Stimulated activated CD8-positive, alpha-beta memory T cell treated with anti-CD3 and anti-CD28 coated beads, Interleukin-12 subunit alpha, Interleukin-12 subunit beta, amount 100 ng/mL, for 4 hours (primary cell): Measurements from ENCODE around the gene SF3A1.

Experiments
- DNase-seq: peaks from one replicate; pipeline ENCODE4 v3.0.0-alpha.2; 2020; ENCODE audit warnings: low read depth

Gene SF3A1

DNA sequence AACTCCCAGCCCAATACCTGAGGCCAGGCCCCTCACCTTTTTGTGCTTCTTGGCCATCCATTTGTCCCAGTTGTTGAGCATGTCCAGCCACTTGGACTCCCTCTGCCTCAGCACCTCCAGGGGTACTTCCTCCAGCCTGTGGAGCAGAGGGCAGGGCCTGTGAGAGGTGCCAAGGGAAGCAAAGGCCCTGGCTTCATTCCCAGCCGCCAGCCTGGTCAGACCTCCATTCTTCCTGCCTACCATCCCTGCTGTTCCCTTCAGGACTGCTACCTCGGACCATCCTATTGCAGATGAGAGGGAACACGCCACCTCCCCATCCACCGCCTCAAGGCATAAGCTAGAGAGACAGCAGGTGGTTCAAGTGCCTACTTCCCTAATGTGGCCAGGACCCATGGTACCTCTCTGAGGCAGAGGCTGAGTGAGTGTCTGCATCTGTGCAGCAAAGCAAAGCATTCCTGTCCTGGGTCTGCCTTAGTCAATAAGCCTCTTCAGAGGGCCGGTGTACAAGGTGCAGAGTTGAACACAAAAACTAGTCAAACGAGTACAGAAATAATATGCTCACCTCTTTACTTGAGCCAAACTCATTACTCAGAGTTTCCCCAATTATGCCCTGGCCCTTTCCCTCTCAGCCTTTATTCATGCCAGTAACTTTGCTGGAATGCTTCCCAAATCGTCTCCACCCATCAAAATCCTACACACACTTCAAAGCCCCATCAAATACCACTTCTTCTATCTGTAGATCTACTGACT is 52.0 kb downstream of the SF3A1 start:
- no peak for DNase-seq

DNA sequence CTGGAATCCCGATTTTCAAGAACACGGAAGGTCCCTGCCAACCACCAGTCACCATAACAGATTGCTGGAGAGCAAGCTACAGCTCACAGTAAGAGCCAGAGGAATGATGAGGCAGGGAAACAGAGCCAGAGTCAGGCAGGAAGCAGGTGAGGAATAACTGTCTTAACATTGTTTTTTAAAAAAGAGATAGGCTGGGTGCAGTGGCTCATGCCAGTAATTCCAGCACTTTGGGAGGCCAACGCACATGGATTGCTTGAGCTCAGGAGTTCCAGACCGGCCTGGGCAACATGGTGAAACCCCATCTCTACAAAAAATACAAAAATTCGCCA is 53.9 kb downstream of the SF3A1 start:
- no peak for DNase-seq

DNA sequence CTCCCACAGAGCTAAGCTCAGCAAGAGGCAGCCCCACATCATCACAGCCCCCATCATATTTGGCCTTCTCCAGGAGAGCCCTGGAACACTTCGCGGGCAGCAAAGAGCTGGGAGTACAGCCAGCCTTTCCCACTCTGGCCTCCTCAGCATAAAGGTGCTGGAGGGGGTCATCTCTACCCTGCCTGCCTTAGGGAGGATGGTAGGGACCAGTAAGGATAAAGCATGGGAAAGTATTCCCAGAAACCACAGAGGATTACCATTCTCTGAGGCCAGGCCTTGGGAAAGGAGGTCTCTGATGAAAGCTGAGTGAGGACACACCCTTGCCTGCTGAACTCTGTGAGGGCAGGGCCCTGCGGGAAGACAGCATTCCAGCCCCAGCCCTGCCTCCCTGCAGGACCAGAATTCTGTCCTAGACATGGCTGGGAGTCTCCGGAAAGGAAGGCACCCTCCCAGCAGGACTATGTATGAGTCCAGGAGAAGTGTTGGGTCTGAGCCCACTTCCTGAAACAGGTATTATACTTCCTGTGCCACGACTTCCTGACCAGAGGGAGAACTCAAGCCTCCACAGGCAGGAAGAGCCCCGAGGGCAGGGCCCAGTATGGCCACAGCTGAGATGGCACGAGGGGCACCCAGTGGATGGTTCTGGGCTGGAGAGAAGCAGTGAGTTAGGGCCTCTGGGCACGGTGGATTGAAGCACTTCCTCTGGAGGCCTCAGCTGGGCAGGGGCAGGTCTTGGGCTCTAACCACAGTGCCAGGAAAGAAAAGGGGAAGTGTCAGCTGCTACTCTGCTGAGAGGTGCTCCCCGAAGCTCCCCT is 54.5 kb downstream of the SF3A1 start:
- no peak for DNase-seq

DNA sequence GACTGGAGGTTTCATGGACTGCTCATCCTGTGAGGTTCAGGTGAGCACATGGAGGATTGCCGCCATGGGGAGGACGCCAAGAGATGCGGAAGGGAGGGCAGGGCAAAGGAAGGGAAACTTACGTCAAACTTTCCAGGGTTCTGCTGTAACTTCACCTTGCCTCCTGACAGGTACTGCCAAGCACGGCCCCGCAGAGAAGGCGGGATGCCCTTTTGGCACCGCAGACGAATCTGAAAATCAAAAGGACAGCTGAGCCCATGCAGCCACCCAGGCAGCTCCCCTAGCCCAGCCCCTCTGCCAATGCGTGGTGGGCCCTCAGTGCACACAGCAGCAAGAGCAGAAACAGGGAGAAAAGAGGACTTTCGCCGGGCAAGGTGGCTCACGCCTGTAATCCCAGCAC is 57.4 kb downstream of the SF3A1 start:
- no peak for DNase-seq

DNA sequence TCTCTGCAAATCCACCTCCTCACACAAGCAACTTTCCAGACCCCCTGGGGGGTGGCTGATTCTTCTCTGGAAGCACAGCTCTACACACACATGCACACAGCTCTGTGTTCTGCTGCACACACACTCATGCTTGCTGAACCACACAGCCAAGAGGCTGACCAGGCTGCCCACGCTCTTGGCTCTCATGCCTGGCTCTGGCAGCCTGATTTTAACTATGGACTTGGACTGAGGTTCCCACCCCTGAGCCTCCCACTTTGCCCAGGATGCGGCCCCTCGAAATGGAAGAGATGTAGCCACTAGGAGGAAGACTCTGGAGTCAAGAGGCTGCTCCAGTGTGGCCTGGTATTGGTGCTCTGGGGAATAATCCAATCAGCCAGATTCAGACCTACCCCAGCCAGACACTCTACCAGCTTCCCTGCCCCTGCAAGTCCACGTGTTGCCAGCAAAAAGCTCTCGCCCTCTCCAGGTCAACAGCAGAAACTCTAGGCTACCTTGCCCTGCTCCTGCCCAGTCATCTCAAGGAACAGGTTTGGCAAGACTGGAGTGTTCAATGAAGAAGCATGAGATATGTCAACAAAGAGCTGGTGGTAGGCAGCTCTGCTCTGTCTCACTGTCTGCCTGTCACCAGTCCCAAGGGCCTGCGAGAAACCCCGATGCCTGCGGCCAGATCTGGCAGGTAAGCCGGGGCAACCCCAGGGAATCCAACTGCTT is 58.5 kb downstream of the SF3A1 start:
- DNase-seq = no peak

DNA sequence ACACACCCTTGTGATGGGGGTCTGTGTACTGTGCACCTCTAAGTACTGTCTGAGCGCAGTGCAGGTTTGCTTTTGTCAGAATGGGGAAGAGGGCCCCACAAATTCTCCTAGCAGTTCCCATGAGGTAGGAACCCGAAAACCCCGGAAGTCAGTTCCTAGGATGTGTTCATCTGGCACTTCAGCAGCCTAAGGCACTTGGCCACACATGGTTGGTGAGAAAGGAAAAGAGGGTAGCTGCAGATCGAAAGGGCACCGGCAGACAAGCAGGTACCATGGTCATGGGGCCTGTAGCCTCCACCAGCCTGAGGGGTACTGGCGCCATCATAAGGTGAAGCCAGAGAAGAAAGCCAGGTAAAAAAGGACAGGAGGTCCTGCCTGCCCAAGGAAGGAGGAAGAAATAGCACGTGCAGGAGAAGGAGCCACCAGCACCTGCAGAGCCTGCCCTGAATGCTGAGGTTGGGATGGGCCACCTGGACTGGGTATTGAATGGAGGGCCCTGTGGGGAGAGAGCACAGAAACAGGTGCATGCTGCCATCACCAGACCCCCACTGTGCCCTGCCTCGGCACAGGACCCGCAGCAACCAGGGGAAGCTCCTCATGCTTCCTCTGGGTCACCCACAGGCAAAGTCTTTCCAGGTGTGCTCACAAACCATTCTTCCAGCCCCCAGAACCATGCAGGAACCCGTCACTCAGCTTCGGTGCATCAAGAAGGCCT is 59.3 kb downstream of the SF3A1 start:
- DNase-seq = no peak

DNA sequence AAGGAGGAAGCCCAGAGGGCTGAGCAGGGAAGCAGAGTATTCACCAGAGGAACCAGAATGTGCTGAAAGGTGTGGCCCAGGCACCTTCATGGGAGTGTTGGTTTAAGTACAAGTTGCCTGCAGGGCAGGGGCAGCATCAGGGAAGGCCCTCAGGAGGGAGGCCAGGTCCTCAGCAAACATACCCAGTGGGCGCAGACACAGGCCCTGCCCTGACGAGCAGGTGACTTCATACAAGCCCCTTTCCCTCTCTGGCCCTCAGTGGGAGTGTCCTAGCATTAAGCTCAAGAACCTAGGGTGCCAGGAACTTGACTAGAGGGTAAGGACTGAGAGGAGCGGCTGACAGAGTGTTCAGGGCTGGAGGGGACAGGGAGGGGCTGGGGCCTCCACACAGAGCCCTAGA is 59.9 kb downstream of the SF3A1 start:
- DNase-seq = no peak

DNA sequence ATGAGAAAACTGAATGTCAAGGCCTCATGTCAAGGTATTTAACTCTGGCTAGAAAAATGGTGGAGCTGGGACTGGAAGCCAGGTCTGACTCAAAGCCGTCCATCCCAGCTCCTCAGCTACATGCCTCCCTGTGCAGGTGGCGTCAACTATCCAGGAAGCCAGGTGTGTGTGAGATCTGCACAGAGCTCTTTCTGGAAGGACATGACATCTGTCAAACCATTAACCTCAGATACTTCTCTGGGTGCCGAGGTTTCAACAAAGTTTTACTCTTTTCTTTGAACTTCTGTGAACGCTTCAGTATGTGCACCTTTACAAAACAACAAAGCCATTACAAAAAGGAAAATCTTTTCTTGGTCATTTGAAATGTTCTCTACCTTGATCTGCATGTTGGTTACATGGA is 60.4 kb downstream of the SF3A1 start:
- no peak for DNase-seq

DNA sequence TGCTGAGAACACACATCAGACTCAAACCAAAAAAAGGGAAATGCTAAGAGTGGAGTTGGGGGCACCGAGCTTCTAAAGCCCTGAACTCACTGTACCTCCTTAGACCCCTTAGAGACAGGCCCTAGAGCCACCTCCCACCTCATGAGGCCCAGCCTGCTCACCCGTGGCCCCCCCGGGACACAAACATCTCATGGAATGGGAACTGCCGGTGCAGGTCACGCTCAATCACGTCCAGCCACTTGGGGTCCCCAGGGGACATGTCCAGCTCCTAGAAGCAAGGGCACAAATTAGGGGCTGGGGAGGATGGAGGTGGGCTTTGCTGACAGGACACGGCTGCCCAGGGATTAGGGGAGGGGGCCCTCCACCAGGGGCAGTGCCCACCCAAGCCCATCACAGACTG is 61.1 kb downstream of the SF3A1 start:
- DNase-seq = no peak

DNA sequence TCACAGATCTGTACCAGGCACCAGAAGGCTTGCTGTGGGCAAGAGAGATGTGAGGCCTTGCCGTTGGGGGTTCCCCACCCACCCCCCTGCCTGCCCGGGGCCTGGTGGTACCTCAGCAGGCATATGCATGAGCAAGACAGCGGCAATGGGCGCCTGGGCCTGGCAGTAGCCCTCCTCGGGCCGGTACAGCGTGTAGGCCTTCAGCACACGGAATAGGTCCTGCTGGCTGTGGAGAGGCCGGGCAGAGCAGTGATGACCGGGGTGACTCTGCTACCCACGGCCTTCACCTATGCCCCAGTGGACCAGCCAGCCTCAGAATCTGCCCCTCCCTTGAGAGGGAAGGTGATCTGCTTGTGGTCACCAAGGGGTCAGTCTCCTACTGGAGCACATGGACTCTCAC is 61.9 kb downstream of the SF3A1 start:
- DNase-seq = no peak

DNA sequence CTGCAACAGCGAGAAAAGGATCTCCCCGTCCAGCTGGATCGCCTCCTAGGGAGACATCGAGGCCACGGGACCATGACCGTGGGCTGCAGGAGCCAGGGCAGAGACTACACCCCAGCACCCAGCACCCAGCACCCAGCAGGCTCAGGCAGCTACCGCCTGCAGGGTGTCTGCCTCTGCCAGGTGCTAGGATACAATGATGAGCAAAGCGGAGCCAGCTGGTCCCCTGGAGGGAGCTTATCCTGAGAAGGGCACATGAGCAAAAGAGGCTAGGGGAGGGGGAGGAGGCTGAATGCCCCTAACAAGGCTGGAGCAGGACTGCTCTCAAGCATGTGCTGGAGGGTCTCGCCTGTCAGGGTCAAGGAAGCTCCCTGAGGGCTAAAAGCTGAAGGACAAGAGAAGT is 62.6 kb downstream of the SF3A1 start:
- no peak for DNase-seq

DNA sequence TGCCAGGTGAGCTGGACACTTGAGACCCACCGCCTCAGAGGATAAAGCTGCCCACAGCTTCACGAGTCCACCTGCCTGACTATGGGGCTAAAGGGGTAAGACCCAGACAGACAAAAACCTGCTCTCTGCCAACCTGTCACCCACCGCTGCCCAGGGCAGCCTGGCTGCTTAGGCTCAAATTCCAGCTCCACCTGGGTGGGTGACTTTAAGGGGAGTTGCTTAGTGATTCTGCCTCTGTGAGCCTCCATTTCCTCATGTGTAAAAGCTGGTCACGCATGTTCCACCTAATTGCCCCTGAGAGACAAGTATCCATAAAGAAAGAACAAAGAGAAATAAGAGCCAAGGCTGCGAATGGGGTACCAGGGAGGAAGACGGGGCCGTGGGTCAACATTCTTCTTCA is 63.7 kb downstream of the SF3A1 start:
- DNase-seq = no peak

DNA sequence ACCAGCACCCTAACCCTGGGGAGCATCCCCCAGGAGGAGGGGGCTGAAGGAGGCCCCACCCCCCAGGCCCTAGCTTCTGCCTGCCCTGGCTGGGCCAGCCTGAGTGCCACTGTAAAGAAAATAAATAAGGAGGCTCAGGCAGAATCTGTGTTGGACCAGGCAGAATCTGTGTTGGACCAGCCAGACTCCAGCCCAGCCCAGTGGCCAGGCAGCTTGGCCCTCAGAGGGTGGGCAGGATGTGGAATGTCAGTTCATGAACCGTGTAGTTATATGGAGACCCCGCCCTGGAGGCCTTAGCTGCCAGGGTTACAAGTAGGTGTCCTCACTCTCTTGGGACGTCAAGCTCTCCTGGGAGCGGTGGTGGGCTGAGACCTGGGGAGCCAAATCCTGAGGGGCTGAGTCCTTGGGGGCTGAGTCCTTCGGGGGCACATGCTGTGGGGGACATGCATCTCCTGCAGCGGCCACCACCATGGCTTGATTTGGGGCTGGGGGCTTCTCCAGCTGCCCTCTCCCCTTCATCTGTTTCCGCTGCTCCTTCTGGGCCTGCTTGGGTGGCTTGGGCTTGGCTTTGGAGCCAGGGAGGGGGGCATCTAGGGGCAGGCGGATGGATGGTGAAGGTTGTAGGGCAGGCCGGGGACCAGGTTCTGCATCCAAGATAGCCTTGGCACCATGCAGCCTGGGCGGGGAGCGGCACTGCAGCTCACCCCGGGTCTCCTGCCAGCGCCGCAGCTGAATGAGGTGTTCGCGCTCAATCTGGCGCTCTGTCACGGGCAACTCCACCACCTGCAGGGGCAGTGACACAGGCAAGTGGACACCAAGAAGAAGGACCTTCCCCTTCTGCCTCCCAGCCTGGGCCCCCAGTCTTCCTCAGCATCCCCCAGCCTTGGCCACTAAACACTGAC is 64.4 kb downstream of the SF3A1 start:
- DNase-seq = no peak

DNA sequence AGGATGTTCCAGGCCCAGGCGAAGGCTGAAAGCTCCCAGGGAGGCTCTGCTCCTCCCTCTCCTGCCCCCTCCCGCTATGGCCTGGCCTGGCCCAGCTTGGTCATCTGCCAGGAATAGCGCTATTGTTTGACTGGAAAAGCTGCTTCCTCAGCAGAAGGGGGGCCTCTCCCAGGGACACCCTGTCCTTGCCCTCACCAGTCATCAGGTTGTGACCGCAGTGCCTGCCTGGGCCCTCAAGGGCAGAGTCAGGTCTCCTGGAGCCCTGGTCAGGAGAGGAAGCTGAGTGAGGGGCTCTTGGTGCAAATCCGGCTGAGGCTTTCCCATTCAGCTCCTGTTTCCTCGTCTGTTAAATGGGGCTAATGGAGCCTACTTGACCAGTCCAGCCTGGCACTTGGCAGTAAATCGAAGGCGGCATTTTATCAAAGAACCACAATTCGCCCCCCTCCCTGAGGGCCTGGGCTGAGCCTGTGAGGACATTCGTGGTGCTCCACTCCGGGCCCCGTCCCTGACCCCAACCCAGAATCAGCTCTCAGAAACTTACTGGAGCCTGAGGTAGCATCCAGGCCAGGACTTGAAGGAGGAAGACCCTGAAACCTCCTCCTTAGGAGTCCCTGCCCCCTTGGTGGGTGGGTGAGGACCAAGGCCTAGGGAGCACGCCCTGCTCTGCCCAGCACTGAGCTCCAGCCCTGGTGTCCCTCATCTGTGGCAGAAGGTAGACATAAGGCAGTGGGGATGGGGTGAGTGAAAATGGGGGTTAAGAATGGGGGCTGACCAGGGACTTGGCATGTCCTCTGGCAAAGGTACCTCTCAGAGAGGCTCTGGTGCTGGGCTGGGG is 65.4 kb downstream of the SF3A1 start:
- no peak for DNase-seq

DNA sequence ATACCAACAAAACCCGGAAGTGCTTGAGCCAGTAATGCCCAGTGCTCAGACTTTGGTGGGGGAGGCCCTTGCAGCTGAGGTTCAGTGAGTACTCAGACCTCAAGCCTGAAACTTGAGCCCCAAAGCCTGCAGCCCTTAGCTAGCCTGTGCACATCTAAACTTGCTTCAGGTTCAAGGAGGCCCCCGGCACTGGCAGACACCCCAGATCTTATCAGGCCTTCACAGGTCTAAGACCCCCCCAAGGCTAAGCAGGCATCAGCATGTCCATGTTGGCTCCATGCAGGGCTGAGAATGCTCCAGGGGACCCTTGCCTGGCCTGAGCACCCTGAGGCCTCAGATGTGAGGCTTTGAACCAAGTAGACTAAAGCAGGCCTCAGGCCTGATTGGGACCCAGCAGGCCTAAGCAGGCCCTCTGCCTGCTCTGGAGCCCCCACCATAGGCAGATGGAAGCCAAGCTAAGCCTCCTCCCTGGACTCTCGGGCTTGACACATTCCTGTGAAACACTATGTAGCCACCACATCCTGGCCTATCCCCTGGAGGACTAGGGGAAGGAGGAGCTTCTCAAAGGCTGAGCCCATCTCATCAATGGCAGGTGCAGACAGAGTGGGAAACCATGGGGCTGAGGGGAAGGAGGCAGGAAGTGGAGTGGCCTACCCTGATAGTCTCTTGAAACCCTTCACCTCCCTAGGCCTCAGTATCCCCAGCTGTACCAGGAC is 66.2 kb downstream of the SF3A1 start:
- DNase-seq = no peak

DNA sequence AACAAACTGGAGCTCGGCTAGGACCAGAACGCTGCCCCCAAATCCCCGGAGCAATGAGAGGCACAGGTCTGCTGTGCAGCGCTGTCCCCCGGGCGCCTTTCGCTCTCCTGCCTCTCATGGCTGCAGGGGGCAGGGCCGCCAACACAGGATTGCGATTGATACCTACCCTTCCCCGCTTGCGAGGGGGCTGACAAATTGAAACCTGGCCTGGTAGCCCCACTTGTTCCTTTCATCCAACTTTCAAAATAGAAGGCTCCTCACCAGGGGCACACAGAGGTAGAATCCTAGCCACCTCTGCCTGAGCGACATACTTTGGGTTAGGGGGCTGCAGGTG is 66.7 kb downstream of the SF3A1 start:
- no peak for DNase-seq

DNA sequence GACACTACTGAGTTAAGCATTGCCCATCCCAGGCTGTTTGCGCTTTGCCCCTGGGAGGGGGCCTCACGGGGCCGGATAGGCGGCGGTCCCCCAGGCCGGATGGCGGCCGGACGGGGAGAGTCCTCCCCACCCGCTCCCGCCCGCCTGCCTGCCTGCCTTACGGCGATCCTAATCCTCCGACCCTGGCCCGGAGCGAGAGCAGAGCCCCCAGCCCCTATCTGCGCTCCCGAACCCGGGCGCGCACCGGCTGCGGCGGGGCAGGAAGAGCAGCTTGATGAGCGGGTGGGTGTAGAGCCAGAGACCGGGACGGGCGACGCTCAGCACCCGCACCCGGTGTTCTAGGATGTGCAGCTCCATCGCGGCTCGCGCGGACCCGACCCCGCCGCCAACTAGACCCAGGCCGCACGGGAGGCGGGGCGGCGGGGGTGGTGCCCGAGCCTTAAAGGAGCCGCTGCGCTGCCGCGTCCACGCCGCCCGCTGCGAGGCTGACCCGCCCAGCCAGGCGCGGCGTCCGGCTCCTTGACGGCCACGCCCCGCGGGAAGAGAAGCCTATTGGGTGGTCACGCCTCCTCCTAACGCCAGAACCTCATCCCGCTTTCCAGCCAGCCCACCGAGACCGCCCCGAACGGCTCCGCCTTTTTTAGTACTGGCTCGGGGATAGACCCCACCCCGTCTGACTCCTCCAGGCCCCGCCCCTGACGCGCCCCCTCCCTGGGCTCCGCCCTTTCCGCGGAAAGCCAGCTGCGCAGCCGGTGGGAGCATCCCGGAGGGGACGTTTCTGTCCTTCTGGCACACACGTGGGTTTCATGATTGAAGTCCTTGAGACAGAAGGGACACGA is 67.3 kb downstream of the SF3A1 start, which contains the start of gene CASTOR1:
CASTOR1 (minus strand) TSS at position 365 of the 839 bp plus-strand sequence; CDS start at position 357, 8 bp downstream.
- peak; percentile 75 for DNase-seq

DNA sequence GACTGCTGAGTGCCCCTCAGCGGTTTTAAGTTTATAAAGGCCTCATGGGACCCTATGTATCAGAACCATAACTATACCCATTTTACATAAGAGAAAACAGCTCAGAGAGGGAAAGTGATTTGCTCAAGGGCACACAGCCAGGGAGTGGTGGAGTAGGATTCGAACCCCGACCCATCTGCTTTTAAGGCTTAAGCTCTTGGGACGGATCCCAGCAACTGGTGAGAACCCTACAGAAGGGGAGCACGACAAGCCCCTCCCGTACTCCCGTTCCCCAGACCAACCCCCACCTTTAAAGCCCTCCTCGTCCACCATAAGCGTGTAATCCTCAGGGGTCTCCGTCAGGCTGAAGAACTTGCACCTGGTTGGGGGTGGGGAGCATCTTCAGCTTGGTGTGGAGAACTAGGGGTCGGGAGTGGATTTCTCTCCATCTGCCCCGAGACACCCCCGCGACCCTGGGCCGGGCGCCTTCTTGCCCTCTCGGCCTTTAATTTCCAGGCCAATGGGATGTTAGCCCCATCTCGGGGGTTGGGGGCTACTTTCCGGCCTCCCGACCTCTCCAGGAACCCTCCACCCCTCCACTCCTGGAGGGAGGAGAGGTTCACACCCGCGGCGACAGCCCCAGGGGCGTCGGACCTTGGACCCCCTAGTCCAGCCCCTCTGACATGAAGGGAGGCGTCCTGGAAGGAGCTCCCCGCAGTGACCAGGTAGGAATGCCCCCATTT is 68.1 kb downstream of the SF3A1 start:
- DNase-seq = no peak
